NOMO-1 treated with DMSO at 0.1 percent for 48 hours (cell line): ENCODE data around the gene BCR.

ENCODE experiments used
- DNase-seq: peaks from one replicate; lab custom pipeline; 2025; ENCODE audit not compliant: unreplicated experiment; lab: John Stamatoyannopoulos, UW

BCR gene

DNA sequence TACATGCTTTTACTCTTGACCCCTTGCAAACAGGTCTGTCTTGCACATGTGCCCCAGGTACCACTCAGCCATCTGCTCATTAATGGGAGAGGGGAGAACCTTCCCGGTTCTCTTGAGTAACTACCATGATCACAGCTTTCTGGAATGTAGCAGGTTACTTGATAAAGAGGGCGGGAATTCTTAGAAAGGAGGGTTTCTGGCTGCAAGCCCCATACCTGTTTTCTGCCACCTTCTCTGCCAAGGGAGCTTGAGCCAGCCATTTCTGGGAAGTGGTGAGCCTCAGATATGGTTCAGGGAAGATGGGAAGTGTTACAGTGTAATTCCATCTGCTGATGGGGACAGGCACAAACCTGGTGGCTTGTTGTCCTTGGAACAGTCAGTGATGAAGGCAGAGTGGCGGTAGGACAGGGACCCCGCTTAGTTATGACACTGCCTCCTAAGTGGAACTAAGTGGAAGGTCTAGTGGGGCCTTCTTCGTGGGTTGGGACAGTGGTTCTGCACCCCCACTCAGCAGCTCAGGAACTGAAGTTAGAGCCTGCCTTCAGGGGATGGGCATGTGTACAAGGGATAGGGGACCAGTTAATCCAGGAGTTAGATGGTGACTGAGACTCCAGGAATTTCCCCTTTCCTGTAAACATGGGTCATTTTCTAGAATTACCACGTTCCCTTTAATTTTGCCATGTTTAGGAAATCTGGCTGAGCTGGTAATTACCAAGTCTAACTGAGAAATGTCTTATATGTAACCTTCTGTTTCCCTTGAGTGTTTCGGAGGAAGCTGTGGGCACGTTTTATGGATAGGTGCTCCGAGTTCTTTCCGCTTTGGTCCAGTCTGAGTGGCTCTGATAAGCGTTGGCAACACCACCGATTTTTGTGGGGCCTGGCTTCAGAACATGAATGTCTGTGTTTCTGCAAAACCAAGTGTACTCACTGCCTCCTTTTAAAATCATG is 35.3 kb downstream of the BCR start:
- DNase-seq = peak; percentile 13

DNA sequence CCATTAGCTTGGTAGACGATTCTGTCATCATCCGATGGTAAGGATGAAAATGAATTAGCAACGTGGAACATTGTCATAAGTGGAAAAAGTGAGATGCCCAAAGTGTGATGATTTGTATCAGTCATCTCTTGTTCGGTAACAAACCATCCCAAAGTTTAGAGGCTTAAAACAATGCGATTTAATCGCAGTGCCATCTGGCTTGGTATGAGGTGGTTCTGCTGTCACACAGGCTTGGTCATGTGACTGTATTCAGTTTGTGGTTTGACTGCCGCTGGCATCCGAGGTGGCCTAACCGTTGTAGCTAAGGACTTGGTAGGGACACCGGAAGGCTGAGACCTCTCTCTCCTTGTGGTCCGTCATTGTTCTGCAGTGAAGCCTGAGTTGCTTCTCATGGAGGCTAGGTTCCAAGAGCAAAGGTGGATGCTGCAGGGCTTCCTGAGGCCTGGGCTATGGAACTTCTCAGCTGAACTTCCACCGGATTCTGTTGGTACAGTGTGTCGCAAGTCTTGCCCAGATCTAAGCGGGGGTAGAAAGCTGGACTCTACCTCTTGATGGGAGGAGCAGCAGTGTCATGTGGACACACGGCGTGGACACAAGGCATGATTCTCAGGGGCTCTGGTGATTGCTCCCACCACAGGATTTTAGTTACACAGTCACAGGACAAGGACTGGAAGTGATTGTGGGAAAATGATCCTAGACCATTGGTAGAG is 36.3 kb downstream of the BCR start:
- DNase-seq = peak; percentile 77

GRCh38 chr22:23217171-23218052 is 37.1 kb downstream of the BCR start:
- DNase-seq = no peak

DNA sequence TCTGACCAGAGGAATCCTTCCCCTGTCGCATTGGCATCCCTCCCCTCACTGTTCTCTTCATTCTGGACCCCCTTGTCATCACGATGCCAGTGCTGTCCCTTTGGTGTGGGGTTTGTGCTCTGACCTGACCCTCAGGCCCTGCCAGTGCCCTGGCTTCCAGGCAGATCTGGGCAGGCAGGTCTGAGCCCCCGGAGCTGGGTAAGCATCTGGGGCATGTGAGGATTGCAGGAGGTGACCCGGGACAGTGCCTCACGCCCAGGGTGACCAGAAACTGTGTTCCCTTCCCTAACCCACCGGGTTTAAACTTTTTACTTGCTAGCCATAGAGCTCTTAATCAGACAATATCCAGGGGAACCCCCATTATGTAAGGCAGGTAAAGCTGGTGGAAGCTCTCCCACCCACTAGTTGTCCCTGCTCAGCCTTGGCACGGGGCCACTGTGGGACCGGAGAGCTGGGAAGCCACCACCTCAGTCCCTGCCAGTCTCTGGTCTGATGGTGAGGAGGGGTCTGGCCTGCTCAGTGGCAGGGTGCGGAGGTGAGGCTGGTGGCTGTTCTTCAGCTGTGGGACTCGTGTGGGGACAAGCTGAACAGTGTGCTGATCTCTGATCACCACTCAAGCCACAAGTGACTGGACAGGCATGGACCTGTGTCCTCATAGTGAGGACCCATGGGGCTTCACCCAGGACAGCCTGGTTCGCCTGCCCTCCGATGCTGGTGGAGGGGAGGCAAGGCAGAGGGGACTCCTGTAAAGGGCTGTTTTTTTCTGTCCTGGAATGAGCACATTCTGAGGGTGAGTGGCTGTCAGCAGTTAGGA is 38.0 kb downstream of the BCR start:
- DNase-seq = no peak

GRCh38 chr22:23218867-23219251 is 38.5 kb downstream of the BCR start:
- peak; percentile 54 for DNase-seq

DNA sequence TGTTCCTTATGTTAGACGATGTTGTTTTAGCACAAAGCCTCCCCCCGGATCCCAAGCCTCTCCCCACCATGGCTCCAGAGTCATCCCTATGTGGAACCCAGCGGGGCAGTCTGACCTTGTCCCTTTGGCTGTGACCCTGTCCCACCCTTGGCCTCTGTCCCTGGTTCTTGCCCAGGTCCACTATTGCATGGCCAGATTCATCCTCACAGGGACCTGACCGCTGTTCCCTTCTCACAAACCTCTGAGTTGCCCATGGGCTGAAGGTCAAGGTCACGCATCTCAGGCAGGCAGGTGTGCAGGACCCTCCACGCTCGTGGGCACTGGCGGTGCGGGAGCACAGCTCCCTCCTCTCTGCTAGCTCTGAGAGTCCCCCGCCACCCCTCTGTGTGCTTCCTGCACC is 39.0 kb downstream of the BCR start:
- DNase-seq = no peak

GRCh38 chr22:23219822-23220484 is 39.6 kb downstream of the BCR start:
- DNase-seq = peak; percentile 70

DNA sequence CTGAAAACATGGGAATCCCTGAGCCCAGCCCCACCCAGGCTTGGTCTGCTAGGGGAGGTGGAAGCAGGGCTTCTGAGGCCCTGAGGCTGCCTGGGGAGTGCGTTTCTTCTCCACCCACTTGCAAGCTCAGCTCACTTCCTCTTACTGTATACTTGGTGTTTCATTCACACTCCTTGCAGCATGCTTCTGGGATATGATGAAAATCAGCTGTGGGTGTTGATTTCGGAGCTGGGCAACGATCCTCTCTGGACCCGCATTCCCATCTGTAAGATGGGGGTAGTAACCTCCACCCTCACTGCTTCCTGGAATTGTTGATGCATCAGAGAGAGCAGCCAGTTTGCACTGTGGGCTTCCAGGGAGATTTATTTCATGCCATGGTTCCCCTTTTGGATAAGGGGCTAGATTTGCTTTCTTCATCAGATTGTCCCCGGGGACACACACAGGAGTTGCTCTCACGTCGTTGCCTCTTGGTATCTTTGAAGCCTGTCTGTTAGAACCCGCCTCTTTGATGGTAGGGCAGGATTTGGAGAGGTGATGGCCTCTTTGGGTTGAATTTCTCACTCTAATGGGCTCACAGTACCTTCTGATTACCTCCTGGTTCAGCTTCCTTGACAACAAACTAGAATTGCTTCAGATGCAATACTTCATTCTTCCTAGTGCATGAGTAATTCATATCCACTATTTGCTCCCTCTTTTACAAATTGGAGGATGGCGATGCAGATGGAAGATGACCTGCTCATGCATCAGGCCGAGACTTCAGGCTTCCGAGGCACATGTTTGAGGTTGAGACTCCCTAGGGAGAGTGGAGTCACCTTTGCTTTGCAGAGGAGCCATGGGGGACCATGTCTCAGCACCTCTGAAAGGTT is 40.4 kb downstream of the BCR start:
- DNase-seq = peak; percentile 85

GRCh38 chr22:23221351-23221804 is 41.1 kb downstream of the BCR start:
- DNase-seq = no peak

GRCh38 chr22:23222033-23222792 is 41.9 kb downstream of the BCR start:
- DNase-seq = peak; percentile 39

DNA sequence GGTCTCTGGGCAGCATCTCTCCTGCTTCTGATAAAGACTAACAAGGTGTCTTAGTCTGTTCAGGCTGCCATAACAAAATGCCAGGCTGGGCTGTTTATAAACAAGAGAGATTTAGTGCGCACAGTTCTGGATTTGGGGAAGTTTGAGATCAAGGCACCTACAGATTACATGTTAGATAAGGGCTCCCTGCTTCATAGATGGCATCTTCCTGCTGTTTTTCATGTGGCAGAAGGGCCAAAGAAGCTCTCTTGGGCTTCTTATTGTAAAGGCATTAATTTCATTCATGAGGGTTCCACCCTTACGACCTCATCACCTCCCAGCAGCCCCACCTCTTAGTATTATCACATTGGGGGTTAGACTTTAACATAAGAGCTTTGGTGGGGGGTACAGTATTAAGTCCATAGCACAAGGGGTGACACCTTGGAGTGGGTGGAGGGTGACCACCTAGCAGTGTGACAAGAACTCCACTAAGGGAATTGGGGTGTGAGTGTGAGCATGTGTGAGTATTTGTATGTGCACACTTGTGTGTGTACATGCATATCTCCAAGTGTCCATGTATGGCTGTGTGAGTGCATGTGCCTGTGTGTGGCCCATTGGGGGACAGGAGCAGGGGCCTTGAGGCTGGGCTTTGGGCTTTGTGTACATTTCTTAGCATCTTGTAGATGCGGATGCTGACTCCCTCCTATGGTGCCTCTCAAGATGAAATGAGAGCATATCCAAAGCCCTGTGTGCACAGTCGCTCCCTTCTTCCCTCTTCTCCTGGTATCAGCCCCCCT is 42.7 kb downstream of the BCR start:
- no peak for DNase-seq

DNA sequence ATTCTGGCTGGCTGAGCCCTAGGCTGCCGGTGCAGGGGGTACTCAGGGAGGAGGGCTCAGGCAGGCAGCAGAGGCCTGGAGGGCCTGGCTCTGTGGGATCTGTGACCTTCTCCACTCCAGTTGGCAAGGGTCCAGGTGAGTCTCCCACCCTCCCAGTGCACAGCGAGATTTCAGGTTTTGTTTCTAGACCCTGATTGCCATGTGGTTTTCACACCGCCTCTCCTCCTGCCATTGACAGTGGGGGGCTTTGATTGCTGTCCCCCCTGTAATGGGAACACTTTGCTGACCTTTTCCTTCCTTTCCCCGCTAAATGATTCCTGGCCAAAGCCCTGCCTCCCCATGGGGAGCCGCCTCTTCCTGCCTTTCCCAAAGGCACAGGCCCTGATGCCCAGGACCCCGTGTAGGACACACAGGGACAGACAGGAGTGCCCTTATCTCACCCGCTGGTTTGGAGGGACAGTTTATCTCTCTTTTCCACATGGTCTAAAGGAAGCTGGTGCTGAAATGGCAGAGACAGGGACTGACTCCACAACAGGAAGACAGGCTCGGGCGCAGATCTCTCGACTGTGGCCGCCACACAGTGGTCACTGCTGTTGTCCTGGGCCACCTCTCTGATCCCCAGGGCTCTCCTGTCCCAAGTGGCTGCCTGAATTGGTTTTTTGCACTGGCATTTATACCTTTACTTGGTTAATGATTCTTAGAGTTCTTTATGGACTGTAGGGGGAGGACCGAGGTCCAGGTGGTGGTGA is 43.4 kb downstream of the BCR start:
- DNase-seq = no peak

DNA sequence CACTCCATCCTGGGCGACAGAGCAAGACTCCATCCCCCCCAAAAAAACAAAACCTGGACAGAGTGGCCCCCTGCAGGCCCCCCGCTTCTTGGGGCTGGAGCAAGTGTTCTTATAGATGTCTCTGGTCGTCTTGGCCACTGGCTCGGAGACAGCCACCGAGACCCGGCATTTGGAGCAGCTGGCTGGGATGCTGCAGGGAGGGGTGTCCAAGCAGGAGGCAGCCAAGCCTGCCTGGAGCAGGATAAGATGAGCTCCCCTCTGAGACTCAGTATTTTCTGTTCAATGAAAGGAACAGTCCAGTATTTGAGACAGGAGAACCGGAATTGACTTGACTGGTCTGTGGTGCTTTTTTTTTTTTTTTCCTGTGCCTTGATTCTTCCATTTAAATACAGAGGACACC is 44.5 kb downstream of the BCR start:
- no peak for DNase-seq

DNA sequence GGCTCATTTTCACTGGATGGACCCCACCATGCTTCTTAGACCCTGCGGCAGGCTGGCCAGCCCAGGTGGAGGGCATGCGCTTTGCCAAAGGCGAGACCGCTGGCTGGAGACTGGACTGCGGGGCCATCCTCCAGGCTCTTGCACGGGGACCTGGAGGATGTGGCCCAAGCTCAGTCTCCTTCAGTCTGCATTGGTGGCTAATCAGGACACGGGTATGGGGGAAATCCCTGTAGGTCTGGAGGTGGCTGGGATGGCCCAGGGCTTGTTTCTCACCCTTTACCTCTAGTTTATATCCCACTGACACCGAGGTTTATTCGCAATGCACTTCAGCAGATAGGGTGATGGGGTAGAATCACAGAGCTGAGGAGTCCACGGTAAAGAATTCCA is 45.0 kb downstream of the BCR start:
- DNase-seq = no peak

- no peak for DNase-seq
Measured at GRCh38 chr22:23225724-23226496, 45.6 kb downstream of the BCR start.

DNA sequence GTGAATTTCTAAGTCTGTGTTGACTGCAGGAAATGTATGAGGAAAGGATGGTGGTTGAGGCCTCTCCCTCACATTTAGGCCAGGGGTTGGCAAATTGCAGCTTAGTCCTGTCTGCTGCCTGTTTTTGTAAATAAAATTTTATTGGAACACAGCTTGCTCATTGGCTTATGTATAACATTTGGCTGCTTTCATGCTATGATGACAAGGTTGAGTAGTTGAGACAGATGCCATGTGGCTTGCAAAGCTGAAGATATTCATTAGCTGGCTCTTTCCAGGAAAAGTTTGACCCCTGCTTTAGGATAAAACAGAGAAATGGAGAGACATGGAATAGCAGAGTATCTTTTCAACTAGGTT is 46.2 kb downstream of the BCR start:
- no peak for DNase-seq
